Breast epithelium (tissue), 3 donors: ENCODE data around the gene VAC14.

Source experiments
- CTCF ChIP-seq, 3 donors: fragments of 450-650 bp; IDR thresholded peaks; one replicate each; pipeline ENCODE4 v1.5.1; 2016 to 2017; ENCODE audit warnings: antibody characterized with exemption in 3 of 3, mild to moderate bottlenecking in 3 of 3, moderate library complexity in 3 of 3
- POLR2AphosphoS5 ChIP-seq, 3 donors: sonication (generic); formaldehyde crosslinking; IDR thresholded peaks; one replicate each; pipeline ENCODE4 v1.6.1; 2017; ENCODE audit warnings: antibody characterized with exemption in 3 of 3

GRCh38 chr16:70642633-70643032, 158.3 kb downstream of the VAC14 start:
- TF ChIP-seq CTCF (IDR thresholded peaks at IDR 0.05) (no peak), POLR2AphosphoS5 (IDR thresholded peaks at IDR 0.05) (no peak)
